Liver (tissue), 9 donors: ENCODE data around the gene KLF1. TPM values are rescaled to one million over a fixed set of nuclear protein-coding genes. Genes with fewer than 3 reads are reported as not detected.

Source experiments
- DNase-seq: peaks from one replicate; pipeline ENCODE4 v3.0.0-alpha.2; 2017; ENCODE audit warnings: low spot score
- H3K27ac ChIP-seq, 2 donors: one replicate each; pipeline ENCODE4 v1.7.0; 2013; ENCODE audit warnings: inconsistent platforms in 2 of 2, low read length in 2 of 2, control low read depth in 1 of 2, low read depth in 1 of 2, mild to moderate bottlenecking in 1 of 2
- H3K27me3 ChIP-seq, 4 donors: one replicate each; pipeline versions ENCODE4 v1.6.1 to v1.7.0; 2013; ENCODE audit warnings: low read length in 3 of 4, inconsistent platforms in 1 of 4, mild to moderate bottlenecking in 1 of 4, moderate library complexity in 1 of 4; ENCODE audit not compliant: control insufficient read depth in 4 of 4, insufficient read depth in 4 of 4
- H3K36me3 ChIP-seq, 4 donors: one replicate each; pipeline versions ENCODE4 v1.6.1 to v1.7.0; 2013; ENCODE audit warnings: low read length in 3 of 4, mild to moderate bottlenecking in 3 of 4, low read depth in 1 of 4, moderate library complexity in 1 of 4; ENCODE audit not compliant: control insufficient read depth in 4 of 4, insufficient read depth in 3 of 4
- H3K4me1 ChIP-seq, 4 donors: one replicate each; pipeline versions ENCODE4 v1.6.1 to v1.7.0; 2013; ENCODE audit warnings: low read length in 3 of 4, mild to moderate bottlenecking in 3 of 4, moderate library complexity in 1 of 4; ENCODE audit not compliant: control insufficient read depth in 4 of 4, insufficient read depth in 4 of 4
- H3K4me3 ChIP-seq, 3 donors: one replicate each; pipeline versions ENCODE4 v1.6.1 to v1.7.0; 2013; ENCODE audit warnings: low read length in 3 of 3, control low read depth in 1 of 3, low read depth in 1 of 3, mild to moderate bottlenecking in 1 of 3
- H3K9ac ChIP-seq, 2 donors: one replicate each; pipeline ENCODE4 v1.7.0; 2013; ENCODE audit warnings: low read length in 2 of 2, mild to moderate bottlenecking in 2 of 2, moderate library complexity in 2 of 2, control low read depth in 1 of 2, low read depth in 1 of 2
- H3K9me3 ChIP-seq, 4 donors: one replicate each; pipeline versions ENCODE4 v1.6.1 to v1.7.0; 2013; ENCODE audit warnings: low read length in 3 of 4; ENCODE audit not compliant: control insufficient read depth in 4 of 4
- ATF3 ChIP-seq: IDR thresholded peaks from 2 replicates; pipeline ENCODE4 v1.6.1; 2016; ENCODE audit warnings: antibody characterized with exemption
- CTCF ChIP-seq: fragments of 150-350 bp; IDR thresholded peaks from 2 replicates; pipeline ENCODE4 v1.5.1; 2017; ENCODE audit warnings: improper control_type of control experiment, low read depth, low read length; ENCODE audit not compliant: missing input control
- EGR1 ChIP-seq, 2 donors: IDR thresholded peaks; 2 replicates each; pipeline ENCODE4 v1.6.1; 2016 to 2018; ENCODE audit warnings: antibody characterized with exemption in 2 of 2, low read depth in 2 of 2
- FOXA1 ChIP-seq: IDR thresholded peaks from 2 replicates; pipeline ENCODE4 v1.6.1; 2016; ENCODE audit warnings: antibody characterized with exemption
- FOXA2 ChIP-seq: IDR thresholded peaks from 2 replicates; pipeline ENCODE4 v1.6.1; 2016; ENCODE audit warnings: antibody characterized with exemption
- GABPA ChIP-seq, 2 donors: IDR thresholded peaks in 1 of 2; conservative IDR thresholded peaks in 1 of 2; 2 replicates each; pipeline ENCODE4 v1.6.1; 2016; ENCODE audit warnings: antibody characterized with exemption in 2 of 2, mild to moderate bottlenecking in 1 of 2, moderate library complexity in 1 of 2
- HNF4G ChIP-seq: IDR thresholded peaks from 2 replicates; pipeline ENCODE4 v1.6.1; 2016; ENCODE audit warnings: antibody characterized with exemption
- JUND ChIP-seq, 2 donors: IDR thresholded peaks; 2 replicates each; pipeline ENCODE4 v1.6.1; 2016; ENCODE audit warnings: antibody characterized with exemption in 2 of 2
- NR2F2 ChIP-seq: IDR thresholded peaks from 2 replicates; pipeline ENCODE4 v1.6.1; 2016; ENCODE audit warnings: antibody characterized with exemption
- RAD21 ChIP-seq, 2 donors: IDR thresholded peaks; 2 replicates each; pipeline ENCODE4 v1.6.1; 2016; ENCODE audit warnings: antibody characterized with exemption in 2 of 2, mild to moderate bottlenecking in 2 of 2
- RXRA ChIP-seq, 2 donors: IDR thresholded peaks; 2 replicates each; pipeline ENCODE4 v1.6.1; 2017 to 2018; ENCODE audit warnings: antibody characterized with exemption in 2 of 2, mild to moderate bottlenecking in 1 of 2
- SP1 ChIP-seq: IDR thresholded peaks from 2 replicates; pipeline ENCODE4 v1.6.1; 2018; ENCODE audit warnings: antibody characterized with exemption, mild to moderate bottlenecking
- TAF1 ChIP-seq: conservative IDR thresholded peaks from 2 replicates; pipeline ENCODE4 v1.6.1; 2016; ENCODE audit warnings: antibody characterized with exemption, mild to moderate bottlenecking
- YY1 ChIP-seq: IDR thresholded peaks from 2 replicates; pipeline ENCODE4 v1.6.1; 2016; ENCODE audit warnings: antibody characterized with exemption, mild to moderate bottlenecking
- ZBTB33 ChIP-seq: IDR thresholded peaks from 2 replicates; pipeline ENCODE4 v1.6.1; 2016; ENCODE audit warnings: antibody characterized with exemption
- WGBS: extraction: QIAGEN DNeasy Blood & Tissue Kit; methylation state at CpG from one replicate; pipeline ENCODE4 v1.1.7; 2013; 5-methylcytosine and 5-hydroxymethylcytosine counted together
- polyA plus RNA-seq, 2 donors: library from polyadenylated mRNA; stranded (reverse) in 1 of 2; unstranded in 1 of 2; fragments of 200-250 nt in 1 of 2; fragments of >200 nt in 1 of 2; fragmentation: Nextera tagmentation in 1 of 2; extraction: Ambion mirVana in 1 of 2; gene quantifications; one replicate each; pipeline versions ENCODE4 v1.2.1 to v1.2.3, GENCODE V29; 2013 to 2015
- total RNA-seq, 2 donors: library from RNA; depleted of rRNA; stranded (reverse); fragments of >200 nt; gene quantifications; one replicate each; pipeline ENCODE4 v1.2.3, GENCODE V29; 2014
- TF ChIP-seq, protein P1 (sequence below): IDR thresholded peaks from 2 replicates; pipeline ENCODE4 v1.6.1; 2016; ENCODE audit warnings: antibody characterized with exemption
- donor health status: healthy.
- donor health status: healthy.
- donor health status: healthy.
- donor health status: healthy.
- donor health status: healthy.

The KLF1 gene
- total and polyA plus RNA-seq, 4 donors = 234 TPM; not detected in 3

DNA sequence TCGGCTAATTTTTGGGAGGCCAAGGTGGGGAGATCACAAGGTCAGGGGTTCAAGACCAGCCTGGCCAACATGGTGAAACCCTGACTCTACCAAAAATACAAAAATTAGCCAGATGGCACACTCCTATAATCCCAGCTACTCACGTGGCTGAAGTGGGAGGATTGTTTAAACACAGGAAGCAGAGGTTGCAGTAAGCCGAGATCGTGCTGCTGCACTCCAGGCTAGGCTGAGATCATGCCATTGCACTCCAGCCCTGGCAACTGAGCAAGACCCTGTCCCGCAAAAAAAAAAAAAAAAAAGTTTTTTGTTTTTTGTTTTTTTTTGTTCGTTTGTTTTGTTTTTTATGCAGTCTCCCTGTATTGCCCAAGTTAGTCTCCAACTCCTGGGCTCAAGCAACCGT lies 27.5 kb downstream of the KLF1 start:
- Histone ChIP-seq H3K27ac (no peak overlapping the region), H3K27me3 (no peaks in the 10 kb centered on the region), H3K36me3 (no peaks in the 10 kb centered on the region), H3K4me3 (no peak overlapping the region), H3K9ac (no peak overlapping the region), H3K9me3 (no peaks in the 10 kb centered on the region), H3K4me1 (no peaks in the 10 kb centered on the region)
- DNase-seq = no peak
- 56% methylated on average over 7 of the region's 7 CpGs for WGBS
- no peak for TF ChIP-seq GABPA (IDR thresholded peaks at IDR 0.05 in 1 of 2, conservative IDR thresholded peaks at IDR 0.05 in 1 of 2)
- no peak for TF ChIP-seq FOXA1
- no peak for TF ChIP-seq NR2F2
- no peak for TF ChIP-seq YY1
- TF ChIP-seq HNF4G = no peak
- no peak for TF ChIP-seq RXRA (IDR thresholded peaks at IDR 0.05)
- no peak for TF ChIP-seq ATF3
- TF ChIP-seq FOXA2 = no peak
- no peak for TF ChIP-seq TAF1
- TF ChIP-seq JUND (IDR thresholded peaks at IDR 0.05) = no peak
- TF ChIP-seq ZBTB33 = no peak
- no peak for TF ChIP-seq CTCF
- TF ChIP-seq SP1 = no peak
- no peak for TF ChIP-seq EGR1 (IDR thresholded peaks at IDR 0.05; ENCODE audit: low read depth in 2 of 2)
- TF ChIP-seq, protein P1, sequence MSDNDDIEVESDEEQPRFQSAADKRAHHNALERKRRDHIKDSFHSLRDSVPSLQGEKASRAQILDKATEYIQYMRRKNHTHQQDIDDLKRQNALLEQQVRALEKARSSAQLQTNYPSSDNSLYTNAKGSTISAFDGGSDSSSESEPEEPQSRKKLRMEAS = no peak
- no peak for TF ChIP-seq RAD21 (IDR thresholded peaks at IDR 0.05)

DNA sequence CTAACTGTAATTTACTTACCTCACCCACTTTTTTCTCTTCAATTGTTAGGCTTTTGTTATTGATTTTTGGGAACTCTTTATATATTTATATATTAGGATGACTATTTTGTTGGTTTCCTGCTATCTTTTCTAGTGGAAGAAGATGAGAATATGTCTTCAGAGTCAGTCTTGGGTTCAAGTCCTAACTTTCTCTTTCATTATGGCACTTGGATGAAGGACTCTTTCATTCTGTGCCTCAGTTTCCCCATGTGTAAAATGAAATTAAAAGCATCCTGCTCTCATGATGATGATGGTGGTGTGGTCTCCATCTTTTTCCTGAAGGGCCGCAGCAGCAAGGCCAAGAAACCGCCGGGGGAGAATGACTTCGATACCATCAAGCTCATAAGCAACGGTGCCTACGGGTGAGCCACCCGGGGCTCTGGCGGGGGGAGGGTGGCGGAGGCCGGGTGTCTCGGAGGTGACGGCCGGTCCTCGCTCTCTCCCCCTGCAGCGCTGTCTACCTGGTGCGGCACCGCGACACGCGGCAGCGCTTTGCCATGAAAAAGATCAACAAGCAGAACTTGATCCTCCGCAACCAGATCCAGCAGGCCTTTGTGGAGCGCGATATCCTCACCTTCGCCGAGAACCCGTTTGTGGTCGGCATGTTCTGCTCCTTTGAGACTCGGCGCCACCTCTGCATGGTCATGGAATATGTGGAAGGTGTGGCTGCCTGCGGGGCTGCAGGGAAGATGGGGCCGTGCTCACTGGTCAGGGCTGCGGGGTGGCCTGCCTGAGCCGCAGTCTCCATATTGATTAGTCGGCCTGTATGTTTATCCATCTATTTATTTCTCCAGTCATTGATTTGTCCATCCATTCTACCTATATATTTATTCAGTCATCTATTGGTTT lies 28.7 kb downstream of the KLF1 start:
- WGBS = 91% methylated on average over 35 of the region's 35 CpGs
- no peaks in the 10 kb centered on the region for H3K9me3 ChIP-seq
- no peaks in the 10 kb centered on the region for H3K4me1 ChIP-seq
- DNase-seq = no peak
- H3K4me3 ChIP-seq = no peak overlapping the region
- H3K27me3 ChIP-seq = no peaks in the 10 kb centered on the region
- no peak overlapping the region for H3K27ac ChIP-seq
- TF ChIP-seq SP1 (no peak), EGR1 (IDR thresholded peaks at IDR 0.05; ENCODE audit: low read depth in 2 of 2) (no peak)
- no peak overlapping the region for H3K9ac ChIP-seq
- H3K36me3 ChIP-seq = no peaks in the 10 kb centered on the region
